Measurements from ENCODE around the gene AK5.

The AK5 gene

GRCh38 chr1:77406661-77407060, 124.8 kb downstream of the AK5 start:
- ATAC-seq, result peak; percentile 88

GRCh38 chr1:77407738-77408375, 126.0 kb downstream of the AK5 start:
- ATAC-seq, result peak; percentile 49; the same call in 2 of the 3 replicates
- TF ChIP-seq PPARA (CRISPR knock-in tag; IDR thresholded peaks at IDR 0.05; ENCODE audit: borderline replicate concordance) (0 out of 2 replicates have a peak, but pooled peaks have one; percentile 11), ESRRG (CRISPR knock-in tag; IDR thresholded peaks at IDR 0.05) (no peak), ZNF70 (CRISPR knock-in tag; IDR thresholded peaks at IDR 0.05) (no peak), ZNF8 (CRISPR knock-in tag; IDR thresholded peaks at IDR 0.05) (peak; percentile 100), GLIS3 (CRISPR knock-in tag; IDR thresholded peaks at IDR 0.05) (no peak), TSHZ2 (CRISPR knock-in tag; IDR thresholded peaks at IDR 0.05) (peak; percentile 49; the same call in 1 of the 2 replicates), ZNF565 (CRISPR knock-in tag; conservative IDR thresholded peaks at IDR 0.05; ENCODE audit: low read depth) (no peak), CSDC2 (CRISPR knock-in tag; IDR thresholded peaks at IDR 0.05) (no peak), PATZ1 (CRISPR knock-in tag; IDR thresholded peaks at IDR 0.05; ENCODE audit: borderline replicate concordance) (peak; percentile 53; the same call in 1 of the 2 replicates), TCF4 (CRISPR knock-in tag; IDR thresholded peaks at IDR 0.05; ENCODE audit: borderline replicate concordance) (peak; percentile 98), ZC3H10 (CRISPR knock-in tag; IDR thresholded peaks at IDR 0.05) (no peak), ZFP30 (CRISPR knock-in tag; IDR thresholded peaks at IDR 0.05) (0 out of 2 replicates have a peak, but pooled peaks have one; percentile 9), TOX (CRISPR knock-in tag; IDR thresholded peaks at IDR 0.05; ENCODE audit: borderline replicate concordance) (no peak), ZFP3 (CRISPR knock-in tag; IDR thresholded peaks at IDR 0.05) (no peak), CSRNP3 (CRISPR knock-in tag; IDR thresholded peaks at IDR 0.05) (0 out of 2 replicates have a peak, but pooled peaks have one; percentile 20), ISL1 (CRISPR knock-in tag; IDR thresholded peaks at IDR 0.05) (peak; percentile 86)

More at GRCh38 chr1:77406661-77407060, 124.8 kb downstream of the AK5 start:
- TF ChIP-seq RARB (CRISPR knock-in tag; IDR thresholded peaks at IDR 0.05), result no peak
- no peak for TF ChIP-seq ARNTL (CRISPR knock-in tag; IDR thresholded peaks at IDR 0.05; ENCODE audit: borderline replicate concordance, low read depth)
- no peak for TF ChIP-seq TCF4 (CRISPR knock-in tag; IDR thresholded peaks at IDR 0.05; ENCODE audit: borderline replicate concordance)
- no peak for TF ChIP-seq TOX (CRISPR knock-in tag; IDR thresholded peaks at IDR 0.05; ENCODE audit: borderline replicate concordance)
- no peak for TF ChIP-seq ZNF565 (CRISPR knock-in tag; conservative IDR thresholded peaks at IDR 0.05; ENCODE audit: low read depth)
- no peak for TF ChIP-seq PATZ1 (CRISPR knock-in tag; IDR thresholded peaks at IDR 0.05; ENCODE audit: borderline replicate concordance)
- no peak for TF ChIP-seq ZFP30 (CRISPR knock-in tag; IDR thresholded peaks at IDR 0.05)
- no peak for TF ChIP-seq ZNF70 (CRISPR knock-in tag; IDR thresholded peaks at IDR 0.05)
- no peak for TF ChIP-seq ISL1 (CRISPR knock-in tag; IDR thresholded peaks at IDR 0.05)
- no peak for TF ChIP-seq ZFP3 (CRISPR knock-in tag; IDR thresholded peaks at IDR 0.05)
- no peak for TF ChIP-seq CSRNP3 (CRISPR knock-in tag; IDR thresholded peaks at IDR 0.05)
- TF ChIP-seq CREB5 (CRISPR knock-in tag; IDR thresholded peaks at IDR 0.05; ENCODE audit: low read depth), result no peak
- TF ChIP-seq CSDC2 (CRISPR knock-in tag; IDR thresholded peaks at IDR 0.05), result no peak
- no peak for TF ChIP-seq SNAI2 (CRISPR knock-in tag; IDR thresholded peaks at IDR 0.05)
- no peak for TF ChIP-seq OSR1 (CRISPR knock-in tag; IDR thresholded peaks at IDR 0.05)
- no peak for TF ChIP-seq ZC3H10 (CRISPR knock-in tag; IDR thresholded peaks at IDR 0.05)
- TF ChIP-seq GLIS3 (CRISPR knock-in tag; IDR thresholded peaks at IDR 0.05), result no peak

All from SK-N-SH treated with all-trans-retinoic acid at 6 μM for 48 hours (cell line).